IPS-NIHi11 (cell line): Measurements from ENCODE around the gene PDE1C.

Experiments
- DNase-seq: peaks from one replicate; pipeline ENCODE4 v3.0.0; 2012; ENCODE audit warnings: mixed read lengths, low spot score

Gene PDE1C

DNA sequence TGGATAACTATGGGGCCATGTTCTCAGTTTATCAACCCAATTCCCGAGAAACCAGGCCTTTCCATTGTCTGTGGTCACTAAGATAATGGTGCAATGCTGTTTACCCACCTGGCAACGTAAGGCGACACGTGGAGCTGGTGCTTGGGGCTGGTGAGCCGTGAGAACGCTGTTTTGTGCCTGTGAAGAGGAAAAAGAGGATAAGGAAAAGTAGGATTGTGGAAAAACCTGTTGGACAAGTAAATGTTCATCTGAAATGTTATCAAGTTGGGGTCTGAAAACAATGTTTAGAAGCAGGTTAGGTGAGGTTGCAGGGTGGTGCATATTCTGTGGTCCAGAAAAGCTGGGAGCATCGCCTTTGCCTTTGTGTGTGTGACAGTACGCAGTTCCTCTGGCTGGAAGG lies 294.7 kb downstream of the PDE1C start:
- DNase-seq = no peak

DNA sequence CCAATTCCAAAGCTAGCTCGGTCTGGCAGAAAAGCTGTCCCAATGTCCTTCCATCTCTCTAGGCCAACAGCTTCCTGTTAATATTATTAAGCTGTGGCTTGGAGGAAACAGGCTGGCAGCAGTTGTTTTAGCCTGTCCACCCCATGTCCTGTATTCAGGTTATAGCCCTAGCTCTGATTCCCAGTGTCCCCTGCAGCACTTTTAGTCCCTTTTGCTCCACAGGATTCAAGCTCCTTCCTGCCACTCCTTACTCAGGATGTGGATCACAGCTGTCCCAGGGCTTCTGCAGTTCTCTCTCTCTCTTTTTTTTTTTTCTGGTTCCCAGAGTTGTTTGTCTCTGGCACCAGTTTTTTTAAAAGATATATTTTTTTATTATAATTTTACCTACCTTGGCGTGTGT lies 298.0 kb downstream of the PDE1C start:
- DNase-seq = no peak

DNA sequence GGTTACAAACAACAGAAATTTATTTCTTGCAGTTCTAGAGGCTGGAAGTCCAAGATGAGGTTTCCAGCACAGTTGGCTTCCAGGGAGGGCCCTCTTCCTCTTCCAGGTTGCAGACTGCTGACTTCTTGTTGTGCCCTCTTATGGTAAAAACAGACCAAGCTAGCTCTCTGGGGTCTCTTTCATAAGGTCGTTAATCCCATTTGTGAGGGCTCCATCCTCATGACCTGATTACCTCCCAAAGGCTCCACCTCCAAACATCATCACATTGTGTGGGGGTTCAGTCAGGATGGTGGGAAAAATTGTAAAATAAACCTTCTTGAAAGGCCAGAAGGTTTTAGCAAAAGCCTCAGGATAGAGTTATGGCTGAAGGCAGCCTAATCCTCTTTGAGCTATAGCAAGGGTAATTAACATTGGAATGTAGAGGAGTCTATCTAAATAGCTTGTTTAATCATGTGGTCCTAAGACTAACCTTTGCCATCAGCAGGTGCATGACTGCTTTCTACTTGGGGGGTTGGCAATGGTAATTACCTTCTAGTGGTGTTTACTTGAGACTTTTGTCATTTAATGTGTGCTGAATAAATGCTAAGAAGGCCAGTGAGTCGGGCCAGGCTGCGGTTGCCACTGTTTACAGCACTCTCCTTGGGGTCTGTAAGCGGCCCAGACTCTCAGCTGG lies 302.4 kb downstream of the PDE1C start:
- DNase-seq = peak; percentile 70

DNA sequence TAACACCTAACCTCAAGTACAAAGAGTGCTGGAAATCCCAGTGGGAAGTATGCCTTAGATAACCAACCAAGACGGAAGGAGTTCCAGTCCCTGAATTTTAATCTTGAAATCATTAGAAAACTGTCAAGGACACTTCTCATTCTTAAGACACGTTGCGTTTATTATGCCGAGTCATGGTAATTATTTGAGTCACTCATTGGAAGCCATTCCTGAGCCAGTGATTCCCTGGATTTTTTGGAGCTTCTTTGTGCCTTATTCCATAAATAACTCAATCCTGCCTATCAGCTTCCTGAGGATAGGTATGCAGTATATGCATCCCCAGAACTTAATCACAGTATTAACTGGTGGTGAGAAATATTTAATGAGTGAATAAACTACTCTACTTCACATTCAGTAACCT lies 305.7 kb downstream of the PDE1C start:
- DNase-seq = no peak

DNA sequence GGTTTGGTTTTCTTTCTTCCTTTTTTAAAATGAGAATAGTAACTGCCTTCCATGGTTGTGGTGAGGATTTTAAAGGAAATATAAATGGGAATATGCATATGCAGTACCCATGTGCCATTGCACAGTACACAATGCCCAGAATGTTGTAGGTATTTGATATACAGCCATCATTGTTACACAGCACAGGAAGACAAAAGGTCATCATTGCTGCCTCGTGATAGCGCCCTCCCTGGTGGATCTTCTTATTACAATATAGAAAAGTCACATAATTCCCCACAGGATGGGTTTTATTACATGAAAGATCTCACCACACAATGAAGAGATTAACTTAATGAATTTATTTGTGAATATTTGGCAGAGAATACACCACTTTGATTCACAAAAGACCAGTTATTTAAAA lies 306.7 kb downstream of the PDE1C start:
- peak; percentile 26 for DNase-seq

DNA sequence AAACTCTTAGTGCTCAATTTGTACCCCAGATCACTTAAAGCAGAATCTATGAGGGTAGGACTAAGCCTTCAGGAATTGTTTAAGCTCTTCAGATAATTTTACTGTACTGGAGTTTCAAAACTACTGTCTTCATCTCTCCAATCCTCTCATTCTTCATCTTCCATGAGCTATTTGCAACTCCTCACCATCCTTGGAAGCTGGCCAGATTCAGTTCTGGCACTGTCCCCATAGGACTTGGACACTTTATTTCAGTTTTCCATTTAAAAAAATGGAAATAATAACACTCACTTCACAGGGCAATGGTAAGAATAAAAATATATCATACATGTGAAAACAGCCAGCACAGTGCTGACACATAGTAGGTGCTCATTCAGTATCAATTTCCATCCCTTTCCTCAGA lies 308.6 kb downstream of the PDE1C start:
- no peak for DNase-seq

DNA sequence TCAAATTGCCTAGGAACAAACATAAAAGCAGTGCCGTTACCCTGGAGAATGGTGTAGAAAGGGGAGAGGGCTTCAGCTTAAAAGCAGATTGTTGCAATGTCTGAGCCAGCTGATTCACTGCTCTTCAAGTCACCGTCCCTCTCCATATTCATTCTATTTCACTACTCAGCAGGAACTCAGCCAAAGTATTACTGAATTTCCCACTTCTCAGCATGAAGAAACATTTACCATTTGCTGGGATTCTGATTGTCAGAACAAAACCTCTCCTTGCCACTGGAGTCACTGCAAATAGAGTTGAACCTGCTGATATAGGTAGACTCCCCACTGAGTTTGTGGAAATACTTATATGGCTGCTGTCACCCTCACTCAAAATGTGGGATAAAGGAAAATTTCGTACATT lies 311.5 kb downstream of the PDE1C start:
- DNase-seq = no peak

DNA sequence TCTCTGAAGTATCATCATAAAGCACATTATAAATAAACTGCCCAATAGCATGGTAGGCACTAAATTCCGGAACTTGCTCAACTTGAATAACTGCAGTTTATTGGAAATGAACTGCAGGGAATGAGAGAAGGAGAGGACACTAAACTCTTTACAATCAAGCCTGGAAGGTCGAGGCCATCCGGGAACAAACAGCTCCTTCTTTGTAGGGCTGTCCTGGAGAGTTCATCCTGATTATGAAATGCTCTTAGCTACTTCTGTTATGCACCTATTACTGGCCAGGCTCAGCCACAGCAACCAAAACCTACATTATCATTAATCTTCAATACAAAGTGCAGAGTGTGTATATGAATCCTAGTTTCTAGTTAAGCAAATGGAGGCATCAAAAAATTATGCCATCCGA lies 318.5 kb downstream of the PDE1C start:
- no peak for DNase-seq

DNA sequence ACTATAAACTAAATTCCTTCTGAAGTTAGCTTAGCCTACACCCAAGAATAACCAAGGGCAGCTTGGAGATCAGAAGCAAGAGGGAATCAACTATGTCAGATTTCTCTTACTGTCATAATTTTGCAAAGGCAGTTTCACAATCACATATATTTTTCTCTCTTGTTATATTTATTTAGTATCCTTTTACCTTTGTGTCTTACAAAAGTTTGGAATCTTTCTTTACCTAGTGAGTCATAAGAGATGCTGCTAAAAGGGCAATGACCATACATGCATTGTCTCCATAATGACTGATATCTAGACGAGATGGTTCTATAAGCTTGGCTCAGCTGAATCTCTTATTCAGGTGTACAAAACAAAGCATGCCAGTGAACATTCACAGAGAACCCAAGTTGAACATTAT lies 322.1 kb downstream of the PDE1C start:
- DNase-seq = no peak

DNA sequence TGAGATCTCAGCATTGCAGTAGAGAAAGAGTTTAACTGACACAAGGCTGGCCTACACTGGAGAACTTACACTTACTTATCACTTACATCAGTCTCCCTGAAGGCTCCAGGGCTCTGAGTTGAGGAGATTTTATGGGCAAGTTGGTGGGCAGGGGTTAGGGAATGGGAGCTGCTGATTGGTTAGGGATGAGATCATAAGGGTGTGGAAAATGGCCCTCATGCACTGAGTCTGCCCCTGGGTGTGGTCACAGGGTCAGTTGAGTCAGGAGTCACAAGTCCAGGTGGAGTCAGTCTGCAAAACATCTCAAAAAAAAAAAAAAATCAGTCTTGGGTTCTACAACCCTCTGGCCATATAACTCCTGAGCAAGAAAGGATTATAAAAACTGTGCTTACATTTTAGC lies 322.7 kb downstream of the PDE1C start:
- no peak for DNase-seq

DNA sequence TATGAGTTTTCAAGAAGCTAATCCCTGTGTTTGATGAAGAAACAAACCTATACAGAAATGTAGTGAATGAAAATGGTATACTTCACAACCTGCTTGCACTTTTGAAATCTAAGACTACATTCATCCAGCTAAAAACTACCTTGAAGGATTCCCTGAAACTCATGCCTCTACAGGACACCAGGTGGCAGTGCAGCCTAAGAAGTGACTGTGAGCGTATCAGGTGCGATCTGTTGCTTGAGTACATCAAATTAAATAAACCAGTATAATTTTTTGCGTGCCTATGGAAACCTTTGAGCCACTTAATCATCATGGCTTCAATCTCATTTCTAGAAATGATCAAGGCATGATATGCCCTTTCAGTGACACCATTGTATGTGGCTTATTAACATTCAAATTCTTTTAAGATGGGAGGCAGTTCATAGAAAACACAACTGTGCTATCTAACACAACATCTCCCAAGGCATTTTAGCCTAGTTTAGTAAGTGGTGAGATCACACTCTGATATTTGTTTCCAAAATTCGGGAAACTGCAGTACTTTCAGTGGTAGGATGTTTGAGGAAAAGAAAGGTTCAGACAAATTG lies 325.8 kb downstream of the PDE1C start:
- peak; percentile 60 for DNase-seq

DNA sequence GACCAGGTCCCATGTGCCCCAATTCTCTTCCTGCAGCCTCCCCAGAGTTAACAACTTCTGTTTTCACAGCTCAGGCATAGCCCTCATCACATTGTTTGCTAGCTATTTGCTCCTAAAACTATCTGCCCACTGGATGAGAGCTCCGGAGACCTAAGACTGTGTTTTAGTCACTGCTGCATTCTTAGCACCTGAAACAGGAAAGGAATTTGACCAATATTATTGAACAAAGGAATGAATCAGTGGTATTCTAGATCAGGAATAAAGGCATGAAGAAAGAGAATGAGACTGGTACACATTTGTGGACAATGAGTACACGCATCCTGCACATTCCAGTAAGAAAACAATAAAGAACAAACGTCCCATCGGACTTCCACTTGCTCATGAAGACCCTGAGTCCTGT lies 328.4 kb downstream of the PDE1C start:
- no peak for DNase-seq

DNA sequence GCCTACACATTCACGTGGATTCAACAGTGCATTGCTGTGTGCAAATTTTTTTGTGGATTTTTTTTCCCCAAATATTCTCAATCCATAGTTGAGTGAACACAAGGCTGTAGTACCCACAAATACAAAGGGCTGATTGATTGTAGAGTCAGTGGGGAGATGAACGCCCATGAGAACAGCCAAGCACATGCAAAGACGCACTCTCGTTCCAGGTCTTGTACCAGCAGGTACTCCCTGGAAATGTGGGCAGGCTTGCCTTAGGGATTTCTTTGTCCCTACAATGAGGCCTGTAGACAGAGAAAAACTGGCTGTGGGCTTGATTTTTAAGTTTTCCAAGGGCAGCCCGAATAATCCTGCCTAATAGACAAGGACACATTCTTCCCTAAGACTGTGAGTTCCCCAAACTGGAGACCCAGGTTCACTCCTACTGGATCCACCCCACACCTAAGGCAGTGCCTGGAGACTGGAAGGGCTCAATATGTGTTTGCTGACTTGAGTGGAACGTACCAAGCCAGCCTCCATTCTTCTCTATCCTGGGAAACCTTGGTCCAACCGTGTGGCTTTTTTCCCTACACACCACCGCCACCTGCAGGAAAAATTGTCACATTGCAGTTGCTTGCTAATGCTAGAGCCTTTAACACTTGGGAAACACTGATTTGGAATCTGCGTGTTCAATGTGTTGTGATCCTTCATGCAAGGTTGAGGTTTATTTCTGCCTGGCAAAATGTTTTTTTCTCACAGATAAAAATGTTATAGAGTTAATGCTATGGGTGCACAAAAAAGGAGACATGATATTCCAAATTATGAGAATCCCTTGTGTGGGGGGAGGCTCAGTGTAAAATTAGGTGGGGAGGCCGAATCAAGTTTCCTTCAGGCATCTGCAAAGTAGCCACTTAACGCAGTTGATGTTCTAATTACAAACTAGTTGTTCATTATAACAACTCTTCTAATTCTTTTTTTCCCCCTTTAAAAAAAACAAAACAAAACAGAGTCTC lies 333.9 kb downstream of the PDE1C start:
- DNase-seq = peak; percentile 75

DNA sequence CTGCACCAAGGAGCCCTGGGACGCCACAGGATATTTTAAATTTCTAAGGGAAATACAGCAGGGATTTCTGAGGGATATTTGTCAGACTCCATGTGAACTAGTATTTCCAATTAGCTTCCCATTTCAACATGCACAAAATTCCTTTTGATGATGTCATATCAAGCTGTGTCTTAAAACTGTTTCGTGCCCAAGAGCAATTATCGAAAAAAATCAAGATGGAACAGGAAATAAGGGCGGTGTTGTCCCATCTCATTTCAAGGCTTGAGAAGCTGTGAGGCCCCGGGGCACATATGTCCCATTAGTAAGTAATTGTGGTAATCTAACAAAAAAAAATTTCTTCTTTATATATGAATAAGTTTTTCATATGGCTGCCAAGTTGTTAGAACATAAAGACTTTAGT lies 335.8 kb downstream of the PDE1C start:
- DNase-seq = no peak

DNA sequence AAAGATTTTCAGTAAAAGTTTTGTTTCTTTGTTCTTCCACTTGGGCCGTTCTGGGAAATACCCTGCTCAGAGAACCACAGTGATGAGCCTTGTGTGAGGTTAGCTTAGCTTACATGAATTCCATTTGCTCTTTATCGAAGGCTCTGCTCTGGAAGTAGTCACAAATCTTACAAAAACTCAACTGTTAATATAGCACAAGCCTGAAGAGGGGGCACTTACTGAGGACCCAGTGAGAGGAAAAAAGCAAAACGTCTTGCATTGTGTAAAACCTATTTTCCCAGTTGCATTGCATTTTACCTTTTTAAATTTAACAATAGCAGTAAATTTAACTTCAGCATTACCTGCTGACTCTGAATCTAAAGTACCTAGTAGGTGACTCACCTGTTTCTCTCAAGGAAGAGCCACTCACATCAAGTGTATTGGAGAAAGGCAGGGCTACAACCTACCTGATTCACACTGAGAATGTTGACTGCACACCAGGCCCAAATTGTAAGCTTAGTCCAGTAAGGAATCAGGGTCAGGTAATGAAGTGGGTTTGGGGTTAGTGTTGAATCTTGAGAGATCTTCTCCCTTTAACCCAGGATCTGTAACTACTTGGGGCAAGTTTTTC lies 340.9 kb downstream of the PDE1C start:
- no peak for DNase-seq

DNA sequence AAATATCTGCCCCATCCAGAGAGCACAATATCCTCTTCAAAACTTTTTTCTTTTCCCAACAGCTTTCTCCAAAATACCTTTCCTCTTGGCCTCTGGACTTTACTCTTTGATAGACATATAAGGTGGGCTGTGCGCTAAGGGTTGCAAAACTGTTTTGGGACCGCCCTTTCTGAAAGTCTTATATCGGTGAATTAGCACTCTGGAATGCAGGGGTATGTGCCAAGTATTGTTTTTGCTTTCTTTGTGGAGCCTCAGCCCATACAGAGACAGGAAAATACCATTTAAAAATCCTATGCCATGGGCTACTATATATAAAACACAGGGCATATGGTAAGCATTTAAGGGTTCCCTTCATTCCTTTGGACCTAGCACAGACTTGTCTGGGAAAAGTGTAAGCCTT lies 345.5 kb downstream of the PDE1C start:
- DNase-seq = no peak

DNA sequence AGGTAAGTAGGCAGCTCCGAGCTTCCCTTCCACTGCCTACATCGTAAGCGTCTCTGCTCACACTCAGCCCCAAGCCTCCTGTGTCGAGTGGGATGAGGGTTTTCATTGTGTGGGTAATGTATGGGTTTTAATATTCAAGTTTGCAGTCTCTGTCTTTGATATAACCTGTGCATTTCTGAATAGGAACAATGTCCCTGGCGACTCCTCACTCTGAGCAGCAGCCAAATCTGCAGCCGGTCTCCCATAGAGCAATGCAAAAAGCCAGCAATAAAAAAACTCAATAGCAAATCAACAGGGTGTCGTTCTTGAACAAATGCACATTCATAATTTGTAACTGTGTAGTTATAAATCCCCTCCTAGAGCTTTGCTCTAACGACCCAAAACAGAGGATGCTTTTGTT lies 349.8 kb downstream of the PDE1C start:
- peak; percentile 24 for DNase-seq

DNA sequence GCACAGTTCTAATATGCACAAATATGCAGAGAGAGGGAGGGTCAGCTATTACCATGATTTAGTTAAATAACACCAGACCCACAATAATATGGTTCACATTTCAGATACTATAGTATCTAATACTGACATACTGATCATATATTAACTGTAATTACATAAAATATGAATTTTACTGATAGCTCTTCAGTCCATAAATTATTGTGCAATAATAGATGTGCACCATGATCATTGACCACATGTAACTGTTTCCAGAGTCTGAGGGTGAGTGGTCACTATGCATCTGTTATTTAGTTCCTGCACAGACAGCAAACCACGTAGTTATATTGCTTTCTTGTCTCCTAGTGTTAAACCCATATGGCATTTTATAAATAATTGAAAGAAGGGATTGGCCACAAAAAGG lies 353.9 kb downstream of the PDE1C start:
- DNase-seq = no peak

DNA sequence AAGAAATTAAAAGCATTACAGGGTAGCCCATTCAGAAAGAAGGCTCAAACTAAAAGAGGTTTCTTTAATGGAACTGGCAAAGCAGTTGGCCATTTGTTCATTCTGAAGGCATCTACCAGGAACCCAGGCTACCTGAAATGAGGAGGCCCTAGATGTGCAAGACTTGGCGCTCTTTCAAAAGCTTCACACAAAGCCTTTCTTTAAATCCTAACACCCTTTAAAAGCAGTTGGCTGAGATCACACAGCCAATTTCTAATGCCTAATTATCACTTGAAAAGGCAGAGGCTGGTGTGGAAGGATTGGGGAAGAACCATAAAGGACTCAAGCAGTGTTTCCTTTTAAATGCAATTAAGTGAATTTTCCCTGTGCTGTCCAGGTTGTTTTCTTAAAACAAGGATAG lies 360.0 kb downstream of the PDE1C start:
- DNase-seq = peak; percentile 56

DNA sequence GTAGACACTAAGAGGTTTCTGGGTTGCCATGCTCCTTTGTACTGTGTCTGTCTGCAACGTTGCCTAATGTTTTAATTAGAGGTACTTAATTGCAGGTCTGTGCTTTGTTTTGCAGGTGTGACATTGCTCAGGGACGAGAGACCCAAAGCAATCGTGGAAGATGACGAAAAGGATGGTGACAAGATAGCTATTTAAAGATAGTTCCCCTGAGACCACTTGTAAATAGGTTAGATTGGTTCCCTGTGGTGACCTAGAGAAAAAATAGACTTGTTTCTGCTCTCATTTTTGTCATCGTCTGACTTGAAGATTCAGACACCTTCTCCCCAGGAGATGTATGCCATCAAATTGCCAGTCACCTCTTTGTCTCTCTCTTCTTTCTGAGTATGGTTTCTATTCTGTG lies 363.1 kb downstream of the PDE1C start:
- DNase-seq = no peak

DNA sequence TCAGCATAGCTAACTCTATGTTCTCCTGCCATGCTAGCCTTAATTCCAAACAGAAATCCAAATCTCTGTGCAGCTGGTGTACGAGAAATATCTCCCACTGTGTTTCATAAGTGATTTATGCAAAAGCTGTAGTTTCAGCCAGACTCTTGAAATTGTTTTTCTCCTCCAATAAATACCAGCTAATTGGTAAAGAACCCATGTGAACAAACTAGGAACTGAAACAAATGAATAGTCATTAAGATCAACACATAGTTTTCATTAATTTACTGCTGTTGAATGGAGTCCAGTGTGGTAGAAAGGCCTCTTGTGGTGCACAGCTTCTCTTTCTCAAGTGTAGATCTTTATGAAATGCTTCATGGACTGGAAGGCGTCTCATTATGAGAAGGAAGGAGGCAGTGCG lies 364.8 kb downstream of the PDE1C start:
- DNase-seq = no peak

DNA sequence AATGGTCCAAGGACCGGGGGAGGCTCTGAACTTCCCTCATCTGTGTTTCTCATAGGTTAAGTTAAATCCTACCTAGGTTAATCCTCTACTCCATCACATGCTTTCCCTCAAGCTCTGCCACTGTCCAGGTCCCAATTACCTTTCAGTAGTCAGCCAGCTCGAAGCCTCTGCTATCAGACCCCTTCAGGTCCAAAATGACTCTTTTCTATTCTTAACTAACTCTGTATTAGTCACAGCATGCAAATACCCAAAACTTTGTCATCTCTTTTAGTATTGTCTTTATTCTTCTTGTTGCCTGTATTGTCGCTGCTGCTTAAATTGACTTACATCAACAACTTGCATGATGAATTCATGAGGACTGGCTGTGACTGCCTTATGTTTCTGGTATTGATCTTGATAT lies 367.9 kb downstream of the PDE1C start:
- DNase-seq = no peak
